Body of pancreas (tissue), 4 donors: ENCODE measurements around the gene RBM20.

Experiments
- CTCF ChIP-seq, 7 experiments: fragments of 450-650 bp in 4 of 7; fragments of 200-600 bp in 3 of 7; sonication (generic) in 3 of 7; IDR thresholded peaks; one replicate each; pipeline ENCODE4 v1.5.1; 2016 to 2019; ENCODE audit warnings: antibody characterized with exemption in 7 of 7
- POLR2A ChIP-seq, 3 donors: fragments of 450-650 bp; IDR thresholded peaks; one replicate each; pipeline ENCODE4 v1.6.1; 2016; ENCODE audit warnings: antibody characterized with exemption in 3 of 3, mild to moderate bottlenecking in 2 of 3

- no peak for TF ChIP-seq CTCF (IDR thresholded peaks at IDR 0.05)
- TF ChIP-seq POLR2A (IDR thresholded peaks at IDR 0.05), result no peak
Observed at GRCh38 chr10:110608087-110608486, 36.0 kb upstream of the RBM20 start.
